Muscle of leg (tissue), 11 donors: ENCODE data around the gene WFDC2. TPM values are rescaled to one million over a fixed set of nuclear protein-coding genes. Genes with fewer than 3 reads are reported as not detected.

ENCODE experiments used
- DNase-seq: peaks from one replicate; pipeline ENCODE4 v3.0.0; 2013
- H3K27ac ChIP-seq: one replicate; pipeline ENCODE4 v1.5.1; 2013; ENCODE audit warnings: mild to moderate bottlenecking, low read length, control low read depth
- H3K27me3 ChIP-seq: one replicate; pipeline ENCODE4 v1.6.1; 2013; ENCODE audit warnings: low read length; ENCODE audit not compliant: control insufficient read depth, insufficient read depth
- H3K36me3 ChIP-seq: one replicate; pipeline ENCODE4 v1.6.1; 2013; ENCODE audit warnings: low read length; ENCODE audit not compliant: control insufficient read depth, insufficient read depth
- H3K4me1 ChIP-seq: one replicate; pipeline ENCODE4 v1.6.1; 2013; ENCODE audit warnings: low read length; ENCODE audit not compliant: control insufficient read depth, insufficient read depth
- H3K4me3 ChIP-seq: one replicate; pipeline ENCODE4 v1.5.1; 2013; ENCODE audit warnings: low read length, control low read depth
- H3K9me3 ChIP-seq: replicated peaks from 2 replicates; pipeline ENCODE4 v1.6.1; 2013; ENCODE audit warnings: low read depth, low read length; ENCODE audit not compliant: control insufficient read depth
- WGBS: methylation state at CpG from one replicate; pipeline ENCODE4 v1.1.5; 2013; ENCODE audit warnings: missing lambda C conversion rate; ENCODE audit not compliant: insufficient coverage; 5-methylcytosine and 5-hydroxymethylcytosine counted together
- polyA plus RNA-seq, 8 donors: library from polyadenylated mRNA; unstranded; fragments of 120-200 nt; gene quantifications; one replicate each; pipeline versions ENCODE4 v1.2.1 to v1.2.3, GENCODE V29; 2013; ENCODE audit warnings: inconsistent platforms in 1 of 8, low replicate concordance in 1 of 8; ENCODE audit not compliant: insufficient read length in 8 of 8, insufficient read depth in 1 of 8
- total RNA-seq: library from RNA; stranded (reverse); fragments of 120-200 nt; gene quantifications from one replicate; pipeline ENCODE4 v1.2.4, GENCODE V29; 2013

The WFDC2 gene
- total and polyA plus RNA-seq, 9 donors: 0.13 to 2.1 (median 0.55) TPM; not detected in 3

GRCh38 chr20:45433976-45434375, 35.6 kb upstream of the WFDC2 start:
- Histone ChIP-seq H3K4me3 (no peak overlapping the region), H3K4me1 (peaks cover 5% of the 10 kb centered on the region), H3K27me3 (no peaks in the 10 kb centered on the region), H3K9me3 (no peaks in the 10 kb centered on the region), H3K36me3 (peaks cover 4% of the 10 kb centered on the region), H3K27ac (no peak overlapping the region)
- no peak for DNase-seq
- 88% methylated on average over 3 of the region's 4 CpGs for WGBS

- Histone ChIP-seq H3K36me3 (peaks cover 4% of the 10 kb centered on the region), H3K27ac (no peak overlapping the region), H3K4me1 (peaks cover 5% of the 10 kb centered on the region), H3K9me3 (no peaks in the 10 kb centered on the region), H3K4me3 (peak overlapping the region; percentile 39), H3K27me3 (no peaks in the 10 kb centered on the region)
- peak; percentile 81 for DNase-seq
- 1% methylated on average over 28 of the region's 33 CpGs for WGBS
Observed at GRCh38 chr20:45436732-45437485, 32.6 kb upstream of the WFDC2 start.

- H3K27ac ChIP-seq: no peak overlapping the region
- no peaks in the 10 kb centered on the region for H3K36me3 ChIP-seq
- DNase-seq: no peak
- peaks cover 3% of the 10 kb centered on the region for H3K27me3 ChIP-seq
- H3K4me3 ChIP-seq: no peak overlapping the region
- no peaks in the 10 kb centered on the region for H3K9me3 ChIP-seq
- no peaks in the 10 kb centered on the region for H3K4me1 ChIP-seq
- 40% methylated on average over 1 of the region's 3 CpGs for WGBS
Observed at GRCh38 chr20:45440424-45440823, 29.1 kb upstream of the WFDC2 start.

DNA sequence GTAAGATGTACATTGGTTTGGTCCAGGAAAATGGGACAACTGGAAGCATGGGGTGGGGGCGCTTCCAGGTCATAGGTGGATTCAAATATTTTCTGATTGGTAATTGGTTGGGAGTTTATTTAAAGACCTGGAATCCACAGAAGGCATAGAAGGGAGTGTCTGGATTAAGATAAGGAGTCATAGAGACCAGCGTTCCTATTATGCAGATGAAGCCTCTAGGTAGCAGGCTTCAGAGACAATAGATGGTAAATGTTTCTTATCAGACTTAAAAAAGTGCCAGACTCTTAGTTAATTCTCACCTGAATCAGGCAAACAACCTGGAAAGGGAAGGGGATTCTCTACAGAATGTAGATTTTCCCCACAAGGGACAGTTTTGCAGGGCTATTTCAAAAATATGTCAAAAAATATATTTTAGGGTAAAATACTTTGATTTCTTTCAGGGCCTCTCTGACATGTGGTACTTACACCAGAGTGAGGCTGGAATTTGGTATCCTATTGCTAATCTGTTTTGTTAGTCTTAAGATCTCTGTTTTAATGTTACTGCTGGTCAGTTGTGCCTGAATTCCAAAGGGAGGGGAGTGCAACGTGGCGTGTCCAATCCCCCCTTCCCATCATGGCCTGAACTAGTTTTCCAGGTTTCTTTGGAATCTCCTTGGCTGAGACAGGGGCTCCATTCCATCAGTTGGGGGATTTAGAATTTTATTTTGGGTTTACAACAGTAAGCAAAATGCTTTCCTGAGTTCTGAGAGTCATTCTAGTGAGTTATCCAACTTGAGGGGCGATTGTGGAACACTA, 28.5 kb upstream of the WFDC2 start:
- H3K36me3 ChIP-seq: no peaks in the 10 kb centered on the region
- no peak for DNase-seq
- H3K4me3 ChIP-seq: no peak overlapping the region
- H3K9me3 ChIP-seq: no peaks in the 10 kb centered on the region
- WGBS: 70% methylated on average over 2 of the region's 5 CpGs
- H3K27me3 ChIP-seq: peaks cover 3% of the 10 kb centered on the region
- no peaks in the 10 kb centered on the region for H3K4me1 ChIP-seq
- no peak overlapping the region for H3K27ac ChIP-seq

DNA sequence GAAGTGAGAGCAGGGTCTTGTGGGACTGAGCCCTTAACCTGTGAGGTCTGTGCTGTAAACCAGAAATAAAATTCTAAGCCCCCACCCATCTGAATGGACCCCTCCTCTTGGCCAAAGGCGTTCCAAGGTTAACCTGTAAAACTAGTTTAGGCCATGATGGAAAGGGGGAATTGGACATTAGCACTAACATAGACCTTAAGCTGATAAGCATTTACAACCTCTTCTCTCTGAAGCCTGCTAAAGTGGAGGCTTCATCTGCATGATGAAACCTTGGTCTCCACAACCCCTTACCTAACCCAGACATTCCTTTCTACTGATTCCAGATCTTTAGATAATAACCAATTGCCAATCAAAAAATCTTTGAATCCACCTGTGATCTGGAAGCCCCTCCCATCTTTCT, 27.8 kb upstream of the WFDC2 start:
- no peaks in the 10 kb centered on the region for H3K4me1 ChIP-seq
- no peaks in the 10 kb centered on the region for H3K36me3 ChIP-seq
- no peak for DNase-seq
- WGBS: no CpG with 5 or more reads among the region's 1 CpG
- H3K27ac ChIP-seq: no peak overlapping the region
- H3K4me3 ChIP-seq: no peak overlapping the region
- peaks cover 3% of the 10 kb centered on the region for H3K27me3 ChIP-seq
- no peaks in the 10 kb centered on the region for H3K9me3 ChIP-seq

GRCh38 chr20:45444050-45444449, 25.5 kb upstream of the WFDC2 start:
- H3K4me3 ChIP-seq: no peak overlapping the region
- H3K9me3 ChIP-seq: no peaks in the 10 kb centered on the region
- H3K27ac ChIP-seq: no peak overlapping the region
- DNase-seq: no peak
- no peaks in the 10 kb centered on the region for H3K4me1 ChIP-seq
- H3K27me3 ChIP-seq: peaks cover 3% of the 10 kb centered on the region
- no peaks in the 10 kb centered on the region for H3K36me3 ChIP-seq

DNA sequence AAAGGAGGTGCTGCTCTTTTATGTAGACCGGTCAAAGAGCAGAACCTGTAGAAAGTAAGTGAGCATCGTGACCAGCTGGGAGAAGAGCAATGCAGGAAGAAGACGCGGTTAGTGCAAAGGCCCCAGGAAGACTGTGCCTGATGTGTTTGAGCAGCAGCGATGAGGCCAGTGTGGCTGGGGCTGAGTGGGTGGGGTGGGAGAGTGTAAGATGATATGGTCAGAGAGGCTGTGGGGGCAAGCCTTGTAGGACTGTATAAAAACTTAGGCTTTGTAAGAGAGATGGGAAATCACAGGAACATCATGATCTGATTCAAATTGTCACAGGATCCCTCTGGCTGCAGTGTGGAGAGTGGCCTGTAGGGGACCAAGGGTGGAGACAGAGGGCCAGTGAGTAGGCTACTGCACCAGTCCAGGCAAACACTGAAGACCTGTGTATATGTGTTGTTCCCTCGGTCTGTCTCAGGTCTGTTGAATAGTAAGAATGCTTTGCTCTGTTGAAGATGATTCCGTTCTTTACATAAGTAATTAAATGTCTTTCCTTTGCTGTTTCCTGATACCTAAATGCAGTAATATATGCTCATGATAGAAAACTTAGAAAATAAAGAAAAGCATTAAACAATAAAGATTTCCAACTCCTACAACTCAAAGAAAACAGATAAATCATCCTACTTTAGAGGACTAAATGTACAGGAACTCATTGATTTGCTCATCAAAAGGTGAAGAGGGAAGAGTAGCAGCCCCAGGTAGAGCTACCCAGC, 23.6 kb upstream of the WFDC2 start:
- no peaks in the 10 kb centered on the region for H3K9me3 ChIP-seq
- DNase-seq: no peak
- no peak overlapping the region for H3K27ac ChIP-seq
- no peak overlapping the region for H3K4me3 ChIP-seq
- H3K4me1 ChIP-seq: no peaks in the 10 kb centered on the region
- H3K27me3 ChIP-seq: peaks cover 3% of the 10 kb centered on the region
- WGBS: 63% methylated on average over 5 of the region's 7 CpGs
- H3K36me3 ChIP-seq: no peaks in the 10 kb centered on the region

DNA sequence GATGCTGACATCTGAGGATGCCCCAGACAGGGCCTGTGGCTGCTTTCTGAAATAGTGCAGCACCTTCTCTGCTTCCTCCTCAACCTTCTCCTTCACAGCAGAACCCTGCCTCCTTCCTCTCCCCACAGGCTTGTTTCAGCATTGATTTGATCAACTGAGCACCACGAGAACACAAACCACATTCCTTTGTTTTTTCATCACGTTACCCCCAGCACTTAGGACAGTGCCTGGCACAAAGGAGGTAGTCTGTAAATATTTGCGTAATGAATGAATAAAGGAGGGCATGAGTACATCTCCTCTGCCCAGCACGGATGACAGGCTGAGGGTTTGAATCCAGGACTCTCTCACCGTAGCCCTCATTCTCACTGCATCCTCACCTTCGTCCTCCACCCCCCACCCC, 21.3 kb upstream of the WFDC2 start:
- H3K36me3 ChIP-seq: no peaks in the 10 kb centered on the region
- no peak overlapping the region for H3K4me3 ChIP-seq
- no CpG with 5 or more reads among the region's 6 CpGs for WGBS
- peaks cover 3% of the 10 kb centered on the region for H3K27me3 ChIP-seq
- H3K9me3 ChIP-seq: no peaks in the 10 kb centered on the region
- no peak for DNase-seq
- H3K27ac ChIP-seq: no peak overlapping the region
- no peaks in the 10 kb centered on the region for H3K4me1 ChIP-seq

GRCh38 chr20:45449528-45449927, 20.0 kb upstream of the WFDC2 start:
- H3K36me3 ChIP-seq: no peaks in the 10 kb centered on the region
- no peak overlapping the region for H3K4me3 ChIP-seq
- H3K9me3 ChIP-seq: no peaks in the 10 kb centered on the region
- no peaks in the 10 kb centered on the region for H3K4me1 ChIP-seq
- no peak overlapping the region for H3K27ac ChIP-seq
- no peaks in the 10 kb centered on the region for H3K27me3 ChIP-seq
- DNase-seq: no peak
- 20% methylated on average over 1 of the region's 3 CpGs for WGBS
